Keratinocyte (primary cell): ENCODE measurements around the gene VPS13D. TPM values are rescaled to one million over a fixed set of nuclear protein-coding genes. Genes with fewer than 3 reads are reported as not detected.
A peak's percentile ranks its signal among the peaks of the same experiment; 100 is the strongest.

Experiments used
- DNase-seq: peaks from one replicate; pipeline ENCODE4 v3.0.0-alpha.2; 2011; ENCODE audit warnings: low read depth, missing footprints, low spot score
- FAIRE-seq: peaks from 2 replicates; lab custom pipeline; 2011; peaks lifted over from hg19 to GRCh38; lab: Jason Lieb, UNC
- H2AFZ ChIP-seq: 2 replicates; pipeline ENCODE4 v1.6.0; 2012; ENCODE audit warnings: low read length, control low read depth, inconsistent platforms; ENCODE audit not compliant: control insufficient read depth
- H3K27ac ChIP-seq: 2 replicates; pipeline ENCODE4 v1.5.1; 2011; ENCODE audit warnings: low read length; ENCODE audit not compliant: control insufficient read depth, insufficient read depth
- H3K27me3 ChIP-seq: 3 replicates; pipeline ENCODE4 v1.6.0; 2011; ENCODE audit warnings: low read length; ENCODE audit not compliant: control insufficient read depth, insufficient read depth; ENCODE audit errors: extremely low read depth
- H3K36me3 ChIP-seq, 2 experiments: 2 replicates in 1 of 2; 3 replicates in 1 of 2; pipeline ENCODE4 v1.5.1; 2011; ENCODE audit warnings: low read length in 2 of 2, mild to moderate bottlenecking in 1 of 2; ENCODE audit not compliant: control insufficient read depth in 2 of 2, insufficient read depth in 2 of 2; ENCODE audit errors: extremely low read depth in 1 of 2
- H3K4me1 ChIP-seq: 3 replicates; pipeline ENCODE4 v1.5.1; 2011; ENCODE audit warnings: low read length; ENCODE audit not compliant: control insufficient read depth, insufficient read depth; ENCODE audit errors: extremely low read depth
- H3K4me2 ChIP-seq: 3 replicates; pipeline ENCODE4 v1.6.0; 2011; ENCODE audit warnings: low read depth, low read length; ENCODE audit not compliant: control insufficient read depth, insufficient read depth; ENCODE audit errors: extremely low read depth
- H3K4me3 ChIP-seq, 3 experiments: fragments of 200-600 bp in 1 of 3; sonication (generic) in 1 of 3; 2 replicates in 2 of 3; 3 replicates in 1 of 3; pipeline ENCODE4 v1.5.1; 2011 to 2016; ENCODE audit warnings: low read length in 3 of 3, mild to moderate bottlenecking in 3 of 3, control low read depth in 2 of 3, inconsistent platforms in 1 of 3, low read depth in 1 of 3, mixed read lengths in 1 of 3, mixed run types in 1 of 3, moderate library complexity in 1 of 3; ENCODE audit not compliant: control insufficient read depth in 2 of 3, insufficient read depth in 2 of 3; ENCODE audit errors: extremely low read depth in 1 of 3
- H3K79me2 ChIP-seq: 2 replicates; pipeline ENCODE4 v1.6.0; 2012; ENCODE audit warnings: low read length; ENCODE audit not compliant: control insufficient read depth, insufficient read depth
- H3K9ac ChIP-seq: 3 replicates; pipeline ENCODE4 v1.6.0; 2011; ENCODE audit warnings: low read length; ENCODE audit not compliant: control insufficient read depth, insufficient read depth; ENCODE audit errors: extremely low read depth
- H3K9me1 ChIP-seq: 3 replicates; pipeline ENCODE4 v1.6.0; 2011; ENCODE audit warnings: low read length; ENCODE audit not compliant: control insufficient read depth, insufficient read depth; ENCODE audit errors: extremely low read depth
- H3K9me3 ChIP-seq: 2 replicates; pipeline ENCODE4 v1.5.1; 2012; ENCODE audit warnings: low read depth, low read length; ENCODE audit not compliant: control insufficient read depth
- H4K20me1 ChIP-seq: 3 replicates; pipeline ENCODE4 v1.6.0; 2011; ENCODE audit warnings: low read length; ENCODE audit not compliant: control insufficient read depth, insufficient read depth; ENCODE audit errors: extremely low read depth
- CTCF ChIP-seq, 3 experiments: IDR thresholded peaks in 1 of 3; conservative IDR thresholded peaks in 1 of 3; optimal IDR thresholded peaks in 1 of 3; 2 replicates in 2 of 3; 3 replicates in 1 of 3; pipeline versions ENCODE3 to v1.5.1; 2011; ENCODE audit warnings: low read length in 3 of 3, mild to moderate bottlenecking in 3 of 3, moderate library complexity in 2 of 3, control low read depth in 1 of 3, inconsistent platforms in 1 of 3; ENCODE audit not compliant: insufficient read depth in 2 of 3; ENCODE audit errors: extremely low read depth in 1 of 3
- EZH2 ChIP-seq: IDR thresholded peaks from one replicate; pipeline ENCODE4 v1.6.1; 2012; ENCODE audit warnings: inconsistent platforms, mild to moderate bottlenecking, low read length, moderate library complexity
- dilution Hi-C: fragments of 300-500 bp; cut with MboI; formaldehyde crosslinking; loops from one replicate; pipeline ENCODE4 v1.7.0; 2020; ENCODE audit warnings: low sequenced_read_pairs; ENCODE audit not compliant: extremely low pct_ligation_motif_present
- polyA plus RNA-seq, 5 experiments: library from polyadenylated mRNA; depleted of rRNA in 3 of 5; stranded (reverse) in 3 of 5; stranded (forward) in 1 of 5; unstranded in 1 of 5; fragments of >200 nt; gene quantifications; 1 replicate in 1 of 5; 2 replicates in 3 of 5; 3 replicates in 1 of 5; pipeline versions ENCODE4 v1.2.1 to v1.2.3, GENCODE V29; 2011 to 2012; ENCODE audit warnings: missing spikeins in 2 of 5, low read depth in 1 of 5, low replicate concordance in 1 of 5

The VPS13D gene
- polyA plus RNA-seq, 1 donor (not counting 4 experiments of a cell fraction or from before 2014, with no cell fraction given): 19.0 TPM

GRCh38 chr1:12434686-12435085 is 204.9 kb downstream of the VPS13D start:
- no peak overlapping the region for H3K27ac ChIP-seq
- TF ChIP-seq EZH2 (no peak), CTCF (optimal IDR thresholded peaks at IDR 0.05 in 1 of 3, IDR thresholded peaks at IDR 0.05 in 1 of 3, conservative IDR thresholded peaks at IDR 0.05 in 1 of 3; ENCODE audit: extremely low read depth in 1 of 3, insufficient read depth in 2 of 3, low read length in 3 of 3) (no peak)
- no peak for FAIRE-seq

GRCh38 chr1:12435639-12436344 is 206.0 kb downstream of the VPS13D start:
- Histone ChIP-seq H3K4me1 (peaks cover 57% of the 10 kb centered on the region), H3K9me3 (no peaks in the 10 kb centered on the region), H3K27ac (no peak overlapping the region), H2AFZ (no peak overlapping the region), H3K9ac (peak overlapping the region; percentile 2), H3K27me3 (no peaks in the 10 kb centered on the region), H4K20me1 (no peaks in the 10 kb centered on the region), H3K79me2 (no peaks in the 10 kb centered on the region), H3K9me1 (no peaks in the 10 kb centered on the region), H3K36me3 (peaks cover 0 to 7% of the 10 kb centered on the region in 2 experiments), H3K4me2 (no peak overlapping the region), H3K4me3 (no peak overlapping the region)
- no peak for TF ChIP-seq EZH2
- TF ChIP-seq CTCF (optimal IDR thresholded peaks at IDR 0.05 in 1 of 3, IDR thresholded peaks at IDR 0.05 in 1 of 3, conservative IDR thresholded peaks at IDR 0.05 in 1 of 3; ENCODE audit: extremely low read depth in 1 of 3, insufficient read depth in 2 of 3, low read length in 3 of 3): no peak
- FAIRE-seq: no peak
- dilution Hi-C loops: no loop called here
- DNase-seq: no peak

More at GRCh38 chr1:12434686-12435085, 204.9 kb downstream of the VPS13D start:
- H3K9me1 ChIP-seq: no peaks in the 10 kb centered on the region
- no peaks in the 10 kb centered on the region for H3K27me3 ChIP-seq
- H3K9me3 ChIP-seq: no peaks in the 10 kb centered on the region
- H3K4me1 ChIP-seq: peaks cover 57% of the 10 kb centered on the region
- H3K4me2 ChIP-seq: peak overlapping the region; percentile 30
- no peak for DNase-seq
- H3K36me3 ChIP-seq: peaks cover 4 to 7% of the 10 kb centered on the region in 2 experiments
- H3K4me3 ChIP-seq: peak overlapping the region in 1 of 3 experiments; percentile 13
- H4K20me1 ChIP-seq: no peaks in the 10 kb centered on the region
- no peak overlapping the region for H2AFZ ChIP-seq
- H3K79me2 ChIP-seq: no peaks in the 10 kb centered on the region
- H3K9ac ChIP-seq: no peak overlapping the region
- dilution Hi-C loops: no loop called here
